ENCODE results near the gene SLC11A1.
A peak's percentile ranks its signal among the peaks of the same experiment; 100 is the strongest.

The SLC11A1 gene

DNA sequence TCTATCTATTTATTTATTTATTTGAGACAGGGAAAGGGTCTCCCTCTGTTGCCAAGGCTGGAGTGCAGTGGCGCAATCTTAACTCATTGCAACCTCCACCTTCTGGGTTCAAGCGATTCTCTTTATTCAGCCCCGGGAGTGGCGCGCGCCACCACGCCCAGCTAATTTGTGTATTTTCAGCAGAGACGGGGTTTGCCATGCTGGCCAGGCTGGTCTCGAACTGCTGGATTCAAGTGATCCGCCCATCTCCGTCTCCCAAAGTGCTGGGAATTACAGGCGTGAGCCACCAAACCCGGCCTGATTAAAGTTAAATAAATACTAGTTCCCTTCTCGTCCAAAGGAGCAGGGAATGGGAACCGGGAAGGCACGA, 13.4 kb downstream of the SLC11A1 start:
- peaks cover 55% of the 10 kb centered on the region for H3K4me1 Mint-ChIP-seq (ENCODE audit: low read depth)
- no peaks in the 10 kb centered on the region for H3K9me3 Mint-ChIP-seq
- H3K4me3 Mint-ChIP-seq: peak overlapping the region; percentile 67
- H3K27me3 Mint-ChIP-seq: peaks cover 5% of the 10 kb centered on the region
- peak overlapping the region; percentile 52 for H3K27ac Mint-ChIP-seq
- H3K36me3 Mint-ChIP-seq (ENCODE audit: low read depth): no peaks in the 10 kb centered on the region

DNA sequence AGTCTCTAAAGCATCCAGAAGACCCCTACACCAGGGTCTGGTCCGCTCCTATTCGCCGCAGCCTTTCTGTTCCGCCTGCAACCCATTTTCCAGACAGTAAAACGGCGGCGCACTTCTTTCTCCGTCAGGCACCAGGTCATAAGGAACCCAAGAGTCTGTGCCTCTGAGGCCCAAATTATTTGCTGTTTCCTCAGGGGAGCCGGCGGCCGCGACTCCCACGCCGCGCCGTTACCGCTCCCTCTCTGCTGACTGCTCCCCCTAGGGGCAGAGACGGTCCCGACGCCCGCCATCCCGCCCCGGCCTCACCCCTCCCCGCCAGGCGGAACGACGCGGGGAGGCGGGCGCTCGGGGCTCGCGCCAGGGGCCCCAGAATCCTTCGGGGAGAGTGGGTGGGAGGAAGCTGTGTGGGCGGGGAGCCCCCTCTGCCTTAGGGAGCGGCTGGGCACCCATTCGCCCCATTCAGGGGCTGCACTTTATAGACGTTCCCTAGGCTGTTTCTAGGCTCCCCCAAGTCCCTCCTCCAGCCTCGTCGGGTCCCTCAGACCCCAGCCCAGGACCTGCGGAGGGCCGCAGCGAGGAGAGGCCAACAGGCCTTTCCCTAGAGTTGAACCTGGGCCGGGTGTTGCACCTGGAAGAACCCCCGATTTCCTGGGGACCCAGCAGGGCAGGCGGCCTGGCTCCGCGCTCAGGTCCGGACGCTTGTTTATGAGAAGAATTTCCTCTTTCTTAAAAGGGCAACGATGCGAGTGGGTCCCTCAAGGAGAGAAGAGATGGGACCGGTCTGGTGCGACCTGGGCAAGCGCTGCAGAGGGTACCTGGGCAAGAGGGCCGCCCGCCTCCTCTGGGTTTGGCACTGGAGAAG, 14.0 kb downstream of the SLC11A1 start:
- H3K27ac Mint-ChIP-seq: peak overlapping the region; percentile 84
- H3K4me3 Mint-ChIP-seq: peak overlapping the region; percentile 88
- no peaks in the 10 kb centered on the region for H3K36me3 Mint-ChIP-seq (ENCODE audit: low read depth)
- no peaks in the 10 kb centered on the region for H3K9me3 Mint-ChIP-seq
- H3K4me1 Mint-ChIP-seq (ENCODE audit: low read depth): peaks cover 56% of the 10 kb centered on the region
- peaks cover 5% of the 10 kb centered on the region for H3K27me3 Mint-ChIP-seq

DNA sequence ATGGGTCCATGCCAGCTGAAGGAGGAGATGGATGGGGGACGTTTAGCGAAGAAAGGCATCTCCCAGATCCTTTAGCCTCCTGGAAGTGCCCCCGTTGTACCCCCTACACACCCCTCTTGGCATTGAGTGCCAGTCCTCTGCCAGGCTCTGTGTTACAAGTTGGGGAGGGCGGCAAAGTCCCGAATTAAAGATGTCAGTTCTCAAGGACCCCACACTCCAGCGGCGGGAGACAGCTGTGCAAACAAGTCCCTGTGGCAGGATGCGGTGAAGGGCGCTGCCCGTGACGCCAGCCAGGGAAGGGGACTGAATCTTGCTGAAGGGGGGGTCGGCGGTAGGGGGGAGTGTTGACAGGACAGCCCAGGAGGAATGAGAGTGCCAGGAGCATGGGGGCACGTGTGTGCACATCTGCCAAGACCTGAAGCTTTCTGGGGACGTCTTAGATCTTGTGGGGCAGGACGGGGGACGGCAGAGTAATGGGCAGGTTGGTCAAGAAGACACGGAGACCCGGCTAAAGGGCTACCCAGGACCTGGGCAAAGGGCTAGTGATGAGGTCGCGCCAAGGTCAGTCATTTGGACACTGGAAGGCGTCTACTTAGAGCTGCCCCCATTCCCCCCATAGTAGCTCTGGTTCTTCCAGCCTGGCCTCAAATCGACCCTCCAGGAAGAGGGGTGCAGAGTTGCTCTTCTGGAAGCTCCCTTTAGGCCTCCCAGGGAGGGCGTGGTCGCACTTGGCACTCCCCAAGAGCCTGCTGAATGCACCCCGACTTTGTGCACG, 14.8 kb downstream of the SLC11A1 start:
- H3K27me3 Mint-ChIP-seq: peaks cover 5% of the 10 kb centered on the region
- no peaks in the 10 kb centered on the region for H3K36me3 Mint-ChIP-seq (ENCODE audit: low read depth)
- no peaks in the 10 kb centered on the region for H3K9me3 Mint-ChIP-seq
- peak overlapping the region; percentile 84 for H3K27ac Mint-ChIP-seq
- H3K4me1 Mint-ChIP-seq (ENCODE audit: low read depth): peaks cover 63% of the 10 kb centered on the region
- peak overlapping the region; percentile 88 for H3K4me3 Mint-ChIP-seq

DNA sequence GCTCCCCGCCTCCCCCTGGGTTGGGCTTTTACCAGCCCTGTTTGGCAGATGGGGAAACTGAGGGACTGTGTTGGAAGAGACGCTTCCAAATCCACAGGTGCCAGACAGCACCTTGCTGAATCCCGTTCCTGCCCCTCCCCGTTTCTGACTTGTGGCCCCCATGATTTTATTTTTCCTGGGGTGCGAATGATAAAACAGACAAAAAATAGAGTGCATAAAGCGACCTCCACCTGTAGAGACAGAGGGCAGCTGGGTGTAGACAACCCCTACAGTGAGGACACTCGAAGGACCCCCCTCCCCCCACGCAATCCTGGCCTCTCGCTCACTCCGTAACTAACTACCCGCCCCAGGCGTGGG, 15.4 kb downstream of the SLC11A1 start:
- peaks cover 63% of the 10 kb centered on the region for H3K4me1 Mint-ChIP-seq (ENCODE audit: low read depth)
- H3K27me3 Mint-ChIP-seq: peaks cover 5% of the 10 kb centered on the region

DNA sequence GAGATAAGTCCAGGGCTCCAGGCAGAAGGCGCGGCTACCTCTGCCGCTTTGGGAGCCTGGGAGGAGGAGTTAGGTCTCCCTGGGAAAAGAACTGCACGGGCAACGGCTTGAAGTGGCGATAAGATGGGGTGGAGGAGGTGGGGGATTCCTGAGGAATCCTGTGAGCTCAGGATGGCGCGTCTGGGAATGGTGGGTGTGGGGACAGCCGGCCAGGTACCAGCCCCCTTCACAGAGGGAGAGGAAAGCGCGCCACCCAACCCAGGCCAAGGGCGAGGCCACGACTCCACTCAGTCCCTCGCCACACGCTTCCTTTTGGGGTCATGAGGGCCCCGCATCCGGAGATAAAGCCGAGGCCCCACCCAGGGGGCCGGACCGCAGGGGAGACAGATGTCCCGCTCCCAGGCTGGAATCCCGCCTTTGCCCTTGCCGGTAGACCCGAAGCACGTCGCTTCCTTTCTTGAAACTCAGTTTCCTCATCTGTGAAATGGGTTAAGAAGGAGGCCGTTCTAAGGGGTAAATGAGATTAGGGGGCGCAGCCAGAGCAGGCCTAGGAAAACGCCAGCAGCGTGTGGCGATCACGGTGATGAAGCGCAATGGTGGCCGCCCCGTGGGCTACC, 15.9 kb downstream of the SLC11A1 start:
- H3K4me3 Mint-ChIP-seq: peak overlapping the region; percentile 88

More for the DNA sequence above, 15.4 kb downstream of the SLC11A1 start:
- Mint-ChIP-seq H3K4me3 (peak overlapping the region; percentile 88), H3K27ac (peak overlapping the region; percentile 84), H3K36me3 (ENCODE audit: low read depth) (no peaks in the 10 kb centered on the region), H3K9me3 (no peaks in the 10 kb centered on the region)

DNA sequence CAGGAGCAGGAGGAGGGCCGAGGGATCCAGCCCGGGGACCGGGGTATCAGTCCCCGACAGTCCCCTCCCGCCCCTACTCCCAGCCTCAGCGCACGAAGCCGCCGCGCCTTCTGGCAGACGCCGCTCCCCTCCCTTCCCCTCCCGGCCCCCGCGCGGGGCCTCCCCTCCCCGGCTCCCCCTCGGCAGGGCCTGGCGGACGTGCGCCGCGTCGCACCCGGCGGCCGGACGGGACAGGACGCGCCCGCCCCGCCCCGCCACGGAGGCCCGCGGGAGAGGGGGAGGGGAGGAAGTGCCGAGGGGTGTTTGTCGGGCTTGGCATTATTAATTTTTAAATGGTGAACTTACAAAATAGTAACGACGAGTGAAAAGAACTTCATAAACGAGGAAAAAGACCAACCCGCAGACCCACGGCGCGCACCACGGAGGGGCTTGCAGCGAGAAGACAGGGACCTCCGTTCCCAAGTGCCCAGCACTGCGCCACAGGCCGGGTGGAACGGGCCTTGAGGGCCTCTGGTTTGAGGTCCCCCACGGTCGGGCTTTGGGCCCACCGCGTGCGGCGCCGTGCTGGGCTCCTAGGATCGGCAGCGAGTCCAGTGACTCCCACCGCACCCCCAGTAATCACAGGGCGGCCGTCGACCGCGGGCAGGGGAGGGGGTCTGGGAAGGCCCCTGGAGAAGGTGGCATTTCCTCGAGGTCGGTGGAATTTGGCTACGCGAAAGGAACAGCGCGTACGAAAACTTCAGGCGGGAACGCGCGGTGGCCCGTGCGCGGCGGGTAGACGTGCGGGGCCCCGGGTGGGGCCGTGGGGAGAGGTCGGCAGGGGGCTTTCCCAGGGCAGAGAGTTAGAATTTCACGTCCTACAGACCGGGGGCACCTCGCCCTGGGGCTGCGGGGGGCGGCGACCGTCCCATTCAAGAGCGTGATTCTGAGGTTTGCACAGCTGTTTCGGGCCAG, 16.6 kb downstream of the SLC11A1 start:
- H3K4me1 Mint-ChIP-seq (ENCODE audit: low read depth): peaks cover 62% of the 10 kb centered on the region
- H3K27ac Mint-ChIP-seq: peak overlapping the region; percentile 84
- H3K36me3 Mint-ChIP-seq (ENCODE audit: low read depth): peaks cover 7% of the 10 kb centered on the region
- H3K27me3 Mint-ChIP-seq: peaks cover 5% of the 10 kb centered on the region
- H3K4me3 Mint-ChIP-seq: peak overlapping the region; percentile 88
- H3K9me3 Mint-ChIP-seq: no peaks in the 10 kb centered on the region

More for the DNA sequence above, 15.9 kb downstream of the SLC11A1 start:
- H3K27me3 Mint-ChIP-seq: peaks cover 5% of the 10 kb centered on the region
- H3K4me1 Mint-ChIP-seq (ENCODE audit: low read depth): peaks cover 63% of the 10 kb centered on the region
- H3K27ac Mint-ChIP-seq: peak overlapping the region; percentile 84
- H3K9me3 Mint-ChIP-seq: no peaks in the 10 kb centered on the region
- H3K36me3 Mint-ChIP-seq (ENCODE audit: low read depth): peaks cover under 1% of the 10 kb centered on the region

DNA sequence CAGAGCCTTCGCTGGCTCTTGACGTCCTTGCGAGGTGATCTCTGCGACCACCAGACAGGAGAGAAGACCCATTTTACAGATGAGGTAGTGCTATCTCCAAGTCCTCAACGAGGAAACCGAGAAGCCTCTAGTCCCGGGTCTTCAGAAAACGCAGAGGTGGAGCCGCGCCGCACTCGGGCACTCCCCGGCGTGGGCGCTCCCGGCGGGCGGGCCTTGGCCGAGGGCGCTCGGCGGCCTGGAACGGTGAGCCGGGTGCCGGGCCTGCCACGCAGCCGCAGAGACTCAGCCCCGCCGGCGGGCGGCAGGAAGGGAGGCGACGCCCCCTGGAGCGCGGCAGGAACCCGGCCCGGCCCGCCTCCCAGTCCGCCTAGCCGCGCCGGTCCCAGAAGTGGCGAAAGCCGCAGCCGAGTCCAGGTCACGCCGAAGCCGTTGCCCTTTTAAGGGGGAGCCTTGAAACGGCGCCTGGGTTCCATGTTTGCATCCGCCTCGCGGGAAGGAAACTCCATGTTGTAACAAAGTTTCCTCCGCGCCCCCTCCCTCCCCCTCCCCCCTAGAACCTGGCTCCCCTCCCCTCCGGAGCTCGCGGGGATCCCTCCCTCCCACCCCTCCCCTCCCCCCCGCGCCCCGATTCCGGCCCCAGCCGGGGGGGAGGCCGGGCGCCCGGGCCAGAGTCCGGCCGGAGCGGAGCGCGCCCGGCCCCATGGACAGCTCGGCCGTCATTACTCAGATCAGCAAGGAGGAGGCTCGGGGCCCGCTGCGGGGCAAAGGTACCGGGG, 17.5 kb downstream of the SLC11A1 start, which contains the start of gene CTDSP1:
TSS of gene CTDSP1 (plus strand) at position 478 of the 776 bp plus-strand sequence. CDS start at position 701, 223 bp downstream.
- H3K4me1 Mint-ChIP-seq (ENCODE audit: low read depth): peaks cover 61% of the 10 kb centered on the region
- H3K27me3 Mint-ChIP-seq: peaks cover 5% of the 10 kb centered on the region
- H3K9me3 Mint-ChIP-seq: no peaks in the 10 kb centered on the region
- peak within 1 kb of the TSS; percentile 91 for H3K4me3 Mint-ChIP-seq
- peaks cover 16% of the 10 kb centered on the region for H3K36me3 Mint-ChIP-seq (ENCODE audit: low read depth)
- peak within 1 kb of the TSS; percentile 89 for H3K27ac Mint-ChIP-seq

DNA sequence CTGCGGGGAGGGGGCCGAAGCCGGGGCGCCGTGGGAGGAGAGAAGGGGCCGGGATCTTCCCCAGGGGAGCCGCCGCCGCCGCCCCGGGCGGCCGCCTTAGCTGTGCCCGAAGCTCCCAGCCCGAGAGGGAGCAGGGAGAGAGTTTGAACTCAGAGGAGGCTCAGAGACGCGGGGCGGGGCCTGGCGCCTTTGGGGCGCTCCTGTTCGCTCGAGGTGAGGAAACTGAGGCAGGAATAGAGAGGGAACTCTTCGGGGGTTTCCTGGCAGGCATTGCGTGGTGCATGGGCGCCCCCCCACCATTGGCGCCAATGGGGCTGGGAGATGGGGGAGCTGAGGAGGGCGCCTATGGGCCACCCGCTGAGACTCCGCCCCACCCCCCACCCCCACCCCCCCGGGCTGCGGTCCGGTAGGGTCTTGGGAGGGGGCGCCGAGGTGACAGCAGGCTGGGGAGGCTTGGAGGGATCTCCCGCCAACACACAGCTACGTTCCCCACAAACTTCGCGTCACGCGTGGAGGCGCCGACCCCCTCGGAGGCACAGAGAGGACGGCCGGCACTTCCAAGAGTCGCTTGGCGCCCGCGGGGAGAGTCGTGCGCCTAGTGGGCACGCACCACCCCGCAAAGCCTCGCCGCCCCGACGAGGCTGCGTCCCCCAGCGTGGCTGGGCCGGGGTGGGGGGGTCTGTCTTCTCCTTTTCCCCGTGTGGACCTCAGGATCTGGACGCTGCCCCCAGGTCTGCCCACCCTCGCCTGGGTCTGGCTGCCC, 18.3 kb downstream of the SLC11A1 start:
- Mint-ChIP-seq H3K4me1 (ENCODE audit: low read depth) (peaks cover 62% of the 10 kb centered on the region), H3K27me3 (peaks cover 5% of the 10 kb centered on the region), H3K9me3 (no peaks in the 10 kb centered on the region)

DNA sequence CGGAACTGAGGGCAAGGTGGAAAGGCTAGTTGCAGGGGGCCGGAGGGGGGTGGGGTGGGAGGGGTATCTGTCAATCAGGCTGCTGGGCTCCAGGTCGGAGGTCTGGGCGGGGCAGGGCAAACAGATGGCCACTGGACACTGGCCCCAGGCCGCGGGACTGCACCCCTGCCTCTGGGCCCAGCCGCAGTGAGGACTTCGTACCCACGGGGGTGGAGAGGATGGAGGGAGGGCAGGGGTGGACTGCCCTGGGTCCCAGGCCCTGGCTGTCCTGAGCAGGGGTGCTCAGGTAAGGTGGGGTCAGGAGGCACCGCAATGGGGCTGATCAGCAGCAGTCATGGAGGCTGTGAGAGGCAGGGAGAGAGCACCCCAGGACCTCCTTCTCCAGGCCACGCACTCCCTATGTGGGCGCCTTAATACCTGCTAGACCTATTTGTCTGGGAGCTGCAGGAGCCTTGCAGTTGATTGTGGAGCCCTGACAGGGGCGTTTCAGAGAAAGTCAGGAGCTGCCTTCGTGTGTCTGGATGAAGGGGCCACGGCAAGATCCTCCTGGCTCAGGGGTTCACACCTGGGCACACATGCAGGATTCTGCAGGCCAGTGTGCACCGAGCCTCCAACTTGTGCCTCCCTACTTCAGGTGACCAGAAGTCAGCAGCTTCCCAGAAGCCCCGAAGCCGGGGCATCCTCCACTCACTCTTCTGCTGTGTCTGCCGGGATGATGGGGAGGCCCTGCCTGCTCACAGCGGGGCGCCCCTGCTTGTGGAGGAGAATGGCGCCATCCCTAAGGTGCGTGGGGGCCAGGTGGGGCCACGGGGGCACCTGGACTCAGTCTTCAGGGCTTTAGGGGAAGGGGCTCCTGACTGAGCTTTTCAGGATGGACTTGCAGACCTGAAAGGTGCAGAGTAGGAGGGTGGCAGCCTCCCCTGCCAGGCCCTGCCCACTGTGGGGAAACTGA, 19.1 kb downstream of the SLC11A1 start:
- H3K36me3 Mint-ChIP-seq (ENCODE audit: low read depth): peaks cover 19% of the 10 kb centered on the region
- H3K27ac Mint-ChIP-seq: no peak overlapping the region
- H3K9me3 Mint-ChIP-seq: no peaks in the 10 kb centered on the region
- H3K4me3 Mint-ChIP-seq: peak overlapping the region; percentile 91
- peaks cover 5% of the 10 kb centered on the region for H3K27me3 Mint-ChIP-seq
- H3K4me1 Mint-ChIP-seq (ENCODE audit: low read depth): peaks cover 63% of the 10 kb centered on the region

More for the DNA sequence above, 18.3 kb downstream of the SLC11A1 start:
- Mint-ChIP-seq H3K27ac (peak overlapping the region; percentile 89), H3K36me3 (ENCODE audit: low read depth) (peaks cover 19% of the 10 kb centered on the region), H3K4me3 (peak overlapping the region; percentile 91)

DNA sequence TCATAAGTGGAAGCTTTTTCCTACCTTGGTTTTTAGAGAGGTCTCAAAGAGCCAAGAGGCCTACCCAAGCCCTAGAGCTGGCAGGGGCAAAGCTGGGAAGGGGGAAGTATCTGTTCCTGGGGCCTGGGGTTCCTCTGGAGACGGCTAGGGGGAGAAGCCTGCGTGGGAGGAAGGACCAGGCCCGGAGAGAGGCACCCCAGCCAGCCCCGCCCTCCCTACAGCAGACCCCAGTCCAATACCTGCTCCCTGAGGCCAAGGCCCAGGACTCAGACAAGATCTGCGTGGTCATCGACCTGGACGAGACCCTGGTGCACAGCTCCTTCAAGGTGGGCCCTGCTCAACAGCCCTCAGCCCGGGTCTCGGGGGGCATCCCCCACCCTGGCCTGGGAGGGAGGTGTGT, 19.8 kb downstream of the SLC11A1 start:
- H3K9me3 Mint-ChIP-seq: no peaks in the 10 kb centered on the region
- peaks cover 60% of the 10 kb centered on the region for H3K4me1 Mint-ChIP-seq (ENCODE audit: low read depth)
- peaks cover 5% of the 10 kb centered on the region for H3K27me3 Mint-ChIP-seq
- no peak overlapping the region for H3K27ac Mint-ChIP-seq
- peaks cover 19% of the 10 kb centered on the region for H3K36me3 Mint-ChIP-seq (ENCODE audit: low read depth)
- H3K4me3 Mint-ChIP-seq: no peak overlapping the region

DNA sequence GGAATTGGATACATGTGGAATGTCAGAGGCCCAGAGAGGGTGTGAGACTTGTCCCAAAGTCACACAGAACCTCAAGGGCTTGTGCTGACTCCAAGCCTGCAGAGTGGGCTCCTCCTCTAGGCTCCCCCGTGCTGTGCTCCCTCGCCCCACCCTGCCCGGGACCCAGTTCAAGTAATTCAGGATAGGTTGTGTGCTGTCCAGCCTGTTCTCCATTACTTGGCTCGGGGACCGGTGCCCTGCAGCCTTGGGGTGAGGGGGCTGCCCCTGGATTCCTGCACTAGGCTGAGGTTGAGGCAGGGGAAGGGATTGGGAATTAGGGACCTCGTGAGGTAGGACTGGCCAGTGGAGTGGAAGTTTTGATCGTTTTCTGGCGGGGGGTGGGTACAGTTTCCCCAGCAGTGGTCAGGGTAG, 20.4 kb downstream of the SLC11A1 start:
- H3K27ac Mint-ChIP-seq: no peak overlapping the region
- H3K4me3 Mint-ChIP-seq: no peak overlapping the region
- peaks cover 60% of the 10 kb centered on the region for H3K4me1 Mint-ChIP-seq (ENCODE audit: low read depth)
- no peaks in the 10 kb centered on the region for H3K9me3 Mint-ChIP-seq
- peaks cover 19% of the 10 kb centered on the region for H3K36me3 Mint-ChIP-seq (ENCODE audit: low read depth)
- peaks cover 6% of the 10 kb centered on the region for H3K27me3 Mint-ChIP-seq

DNA sequence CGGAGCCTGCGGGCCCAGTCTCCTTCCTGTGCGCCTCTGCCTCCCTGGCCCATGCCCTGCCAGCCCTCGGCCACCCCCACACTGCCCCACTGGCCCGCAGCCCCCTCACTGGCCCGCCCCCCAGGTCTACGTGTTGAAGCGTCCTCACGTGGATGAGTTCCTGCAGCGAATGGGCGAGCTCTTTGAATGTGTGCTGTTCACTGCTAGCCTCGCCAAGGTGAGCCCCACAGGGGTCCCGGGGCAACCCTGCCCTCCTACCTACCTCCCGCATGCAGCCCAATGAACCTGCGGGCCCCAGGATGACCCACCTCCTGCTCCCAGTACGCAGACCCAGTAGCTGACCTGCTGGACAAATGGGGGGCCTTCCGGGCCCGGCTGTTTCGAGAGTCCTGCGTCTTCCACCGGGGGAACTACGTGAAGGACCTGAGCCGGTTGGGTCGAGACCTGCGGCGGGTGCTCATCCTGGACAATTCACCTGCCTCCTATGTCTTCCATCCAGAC, 20.9 kb downstream of the SLC11A1 start:
- Mint-ChIP-seq H3K9me3 (no peaks in the 10 kb centered on the region), H3K4me3 (no peak overlapping the region), H3K4me1 (ENCODE audit: low read depth) (peaks cover 60% of the 10 kb centered on the region), H3K36me3 (ENCODE audit: low read depth) (peaks cover 19% of the 10 kb centered on the region), H3K27ac (no peak overlapping the region), H3K27me3 (peaks cover 3% of the 10 kb centered on the region)
